GM23338 (cell line): ENCODE measurements around the gene IMPACT. TPM values are rescaled to one million over a fixed set of nuclear protein-coding genes. Genes with fewer than 3 reads are reported as not detected.
A peak's percentile ranks its signal among the peaks of the same experiment; 100 is the strongest.

Experiments used
- ATAC-seq: fragments of 200-7000 bp; cut with Tn5 transposase; 3 replicates; pipeline ENCODE4 v1.9.1; 2020
- DNase-seq: peaks from one replicate; pipeline ENCODE4 v3.0.0-alpha.2; 2015; ENCODE audit warnings: low spot score
- H2AFZ ChIP-seq: fragments of 200-600 bp; sonication (generic); 2 replicates; pipeline ENCODE4 v1.8.0; 2016; ENCODE audit warnings: antibody characterized with exemption, mild to moderate bottlenecking, moderate library complexity
- H3F3A ChIP-seq: fragments of 200-600 bp; sonication (generic); replicated peaks from 2 replicates; pipeline ENCODE4 v1.8.0; 2017; ENCODE audit warnings: antibody characterized with exemption, mixed run types, low read depth
- H3K27ac ChIP-seq: fragments of 200-600 bp; sonication (generic); 2 replicates; pipeline ENCODE4 v1.6.1; 2016; ENCODE audit warnings: low read depth
- H3K27me3 ChIP-seq: fragments of 200-600 bp; sonication (generic); 2 replicates; pipeline ENCODE4 v1.8.0; 2016; ENCODE audit warnings: mild to moderate bottlenecking, mixed run types, moderate library complexity; ENCODE audit not compliant: insufficient read depth
- H3K36me3 ChIP-seq: fragments of 200-600 bp; sonication (generic); 2 replicates; pipeline ENCODE4 v1.8.0; 2016; ENCODE audit warnings: mild to moderate bottlenecking; ENCODE audit not compliant: insufficient read depth
- H3K4me1 ChIP-seq: fragments of 200-600 bp; sonication (generic); 2 replicates; pipeline ENCODE4 v1.8.0; 2016; ENCODE audit warnings: mild to moderate bottlenecking, moderate library complexity; ENCODE audit not compliant: insufficient read depth
- H3K4me2 ChIP-seq: fragments of 200-600 bp; sonication (generic); 2 replicates; pipeline ENCODE4 v1.7.1; 2017; ENCODE audit warnings: mixed run types
- H3K4me3 ChIP-seq: fragments of 200-600 bp; sonication (generic); 2 replicates; pipeline ENCODE4 v1.6.1; 2016; ENCODE audit warnings: mixed run types
- H3K79me2 ChIP-seq: fragments of 200-600 bp; sonication (generic); replicated peaks from 2 replicates; pipeline ENCODE4 v1.8.0; 2017; ENCODE audit warnings: mild to moderate bottlenecking; ENCODE audit not compliant: insufficient read depth
- H3K9me2 ChIP-seq: fragments of 200-600 bp; sonication (generic); 2 replicates; pipeline ENCODE4 v1.8.0; 2017; ENCODE audit not compliant: insufficient read depth
- H4K20me1 ChIP-seq: fragments of 200-600 bp; sonication (generic); replicated peaks from 2 replicates; pipeline ENCODE4 v1.8.0; 2017; ENCODE audit warnings: mild to moderate bottlenecking; ENCODE audit not compliant: insufficient read depth
- H3K27ac Mint-ChIP-seq: 2 replicates; pipeline ENCODE4 v1.8.0; 2020; ENCODE audit warnings: inconsistent platforms, mild to moderate bottlenecking, moderate library complexity, mixed read lengths
- H3K27me3 Mint-ChIP-seq: 3 replicates; pipeline ENCODE4 v1.8.0; 2022; ENCODE audit warnings: low read depth, mild to moderate bottlenecking, moderate library complexity, mixed read lengths, inconsistent platforms; ENCODE audit not compliant: insufficient read depth, poor library complexity
- H3K36me3 Mint-ChIP-seq: 3 replicates; pipeline ENCODE4 v1.8.0; 2021; ENCODE audit warnings: low read depth, mild to moderate bottlenecking, inconsistent platforms, moderate library complexity, mixed read lengths
- H3K4me1 Mint-ChIP-seq: 3 replicates; pipeline ENCODE4 v1.8.0; 2020; ENCODE audit warnings: mild to moderate bottlenecking, inconsistent platforms, mixed read lengths
- H3K4me3 Mint-ChIP-seq: 3 replicates; pipeline ENCODE4 v1.8.0; 2021; ENCODE audit warnings: moderate library complexity, mild to moderate bottlenecking, inconsistent platforms, mixed read lengths
- H3K9me3 Mint-ChIP-seq: 3 replicates; pipeline ENCODE4 v1.8.0; 2020; ENCODE audit warnings: moderate library complexity, mild to moderate bottlenecking, inconsistent platforms, mixed read lengths
- CREB1 ChIP-seq: fragments of 250-450 bp; sonication (Bioruptor Pico); IDR thresholded peaks from 2 replicates; pipeline ENCODE4 v1.5.0; 2020; ENCODE audit warnings: low read depth, mild to moderate bottlenecking, moderate library complexity
- CTCF ChIP-seq, 2 experiments: fragments of 200-600 bp in 1 of 2; sonication (generic) in 1 of 2; conservative IDR thresholded peaks; 2 replicates each; pipeline versions ENCODE4 v1.5.1 to v1.6.1; 2016 to 2017; ENCODE audit warnings: antibody characterized with exemption in 2 of 2, low read depth in 2 of 2, mild to moderate bottlenecking in 2 of 2, moderate library complexity in 1 of 2
- ETS1 ChIP-seq: IDR thresholded peaks from 2 replicates; pipeline ENCODE4 v1.6.1; 2016; ENCODE audit warnings: antibody characterized with exemption
- EZH2 ChIP-seq: fragments of 200-600 bp; sonication (generic); IDR thresholded peaks from one replicate; pipeline ENCODE4 v1.8.0; 2017; ENCODE audit warnings: antibody characterized with exemption, mild to moderate bottlenecking, low read depth; ENCODE audit not compliant: unreplicated experiment
- EZH2phosphoT487 ChIP-seq: fragments of 200-600 bp; sonication (generic); IDR thresholded peaks from one replicate; pipeline ENCODE4 v1.8.1; 2018; ENCODE audit warnings: antibody characterized with exemption; ENCODE audit not compliant: unreplicated experiment
- JUNB ChIP-seq: IDR thresholded peaks from one replicate; pipeline ENCODE4 v1.6.1; 2016; ENCODE audit warnings: antibody characterized with exemption; ENCODE audit not compliant: unreplicated experiment
- NANOG ChIP-seq: IDR thresholded peaks from 2 replicates; pipeline ENCODE4 v1.6.1; 2016; ENCODE audit warnings: antibody characterized with exemption, borderline replicate concordance
- POLR2AphosphoS5 ChIP-seq: IDR thresholded peaks from 2 replicates; pipeline ENCODE4 v1.6.1; 2016; ENCODE audit warnings: antibody characterized with exemption, low read depth
- REST ChIP-seq: IDR thresholded peaks from one replicate; pipeline ENCODE4 v1.6.1; 2018; ENCODE audit warnings: antibody characterized with exemption; ENCODE audit not compliant: unreplicated experiment
- STAT1 ChIP-seq: IDR thresholded peaks from one replicate; pipeline ENCODE4 v1.6.1; 2016; ENCODE audit warnings: antibody characterized with exemption; ENCODE audit not compliant: unreplicated experiment
- ZNF114 ChIP-seq: fragments of 250-450 bp; sonication (Bioruptor Pico); IDR thresholded peaks from 2 replicates; pipeline ENCODE4 v1.5.0; 2020; ENCODE audit warnings: mild to moderate bottlenecking, moderate library complexity
- ZNF331 ChIP-seq: fragments of 250-450 bp; sonication (Bioruptor Pico); IDR thresholded peaks from 2 replicates; pipeline ENCODE4 v1.5.0; 2020; ENCODE audit warnings: low read depth, mild to moderate bottlenecking, moderate library complexity
- ZNF462 ChIP-seq: fragments of 250-450 bp; sonication (Bioruptor Pico); IDR thresholded peaks from 2 replicates; pipeline ENCODE4 v1.5.0; 2020; ENCODE audit warnings: mild to moderate bottlenecking, moderate library complexity
- polyA plus RNA-seq: library from polyadenylated mRNA; unstranded; fragments of >200 nt; fragmentation: Nextera tagmentation; extraction: Ambion mirVana; gene quantifications from 2 replicates; pipeline ENCODE4 v1.2.1, GENCODE V29; 2016
- total RNA-seq: library from RNA; depleted of rRNA; stranded (reverse); fragments of >200 nt; shearing (Covaris generic); gene quantifications from 2 replicates; pipeline ENCODE4 v1.2.3, GENCODE V29; 2014

Gene IMPACT
- total and polyA plus RNA-seq, 2 experiments from 2014 or later: 42.1 to 47.6 TPM

GRCh38 chr18:24380163-24380747 lies 46.2 kb upstream of the IMPACT start:
- peak; percentile 51 for DNase-seq
- Histone ChIP-seq H3K9me2 (no peaks in the 10 kb centered on the region), H3K27me3 (no peaks in the 10 kb centered on the region), H2AFZ (no peak overlapping the region), H3F3A (peaks cover 11% of the 10 kb centered on the region; the same call in 1 of the 2 replicates), H3K79me2 (peaks cover 57% of the 10 kb centered on the region), H3K4me1 (peaks cover 46% of the 10 kb centered on the region), H3K36me3 (peaks cover 12% of the 10 kb centered on the region; the same call in 1 of the 2 replicates), H3K27ac (peak overlapping the region; percentile 84), H3K4me3 (no peak overlapping the region), H3K4me2 (peak overlapping the region; percentile 59), H4K20me1 (no peaks in the 10 kb centered on the region)
- Mint-ChIP-seq H3K27ac (peak overlapping the region; percentile 83), H3K9me3 (no peaks in the 10 kb centered on the region), H3K4me3 (no peak overlapping the region; the same call in 2 of the 3 replicates), H3K27me3 (peaks cover 6% of the 10 kb centered on the region), H3K36me3 (peaks cover 32% of the 10 kb centered on the region), H3K4me1 (peaks cover 53% of the 10 kb centered on the region)
- peak; percentile 61 for ATAC-seq
- TF ChIP-seq EZH2 (no peak), EZH2phosphoT487 (no peak), REST (no peak), CTCF (conservative IDR thresholded peaks at IDR 0.05; ENCODE audit: low read depth in 2 of 2) (no peak), POLR2AphosphoS5 (no peak), ETS1 (no peak), JUNB (no peak), ZNF114 (CRISPR knock-in tag) (no peak), STAT1 (no peak), NANOG (no peak), ZNF331 (CRISPR knock-in tag) (no peak), ZNF462 (CRISPR knock-in tag) (no peak), CREB1 (no peak)
